BJ (cell line): Measurements from ENCODE around the gene FTH1. TPM values are rescaled to one million over a fixed set of nuclear protein-coding genes. Genes with fewer than 3 reads are reported as not detected.

Experiments used
- CTCF ChIA-PET: fragments of 350-600 bp; formaldehyde crosslinking; extraction: SDS; loops from one replicate; lab custom pipeline; 2021; ENCODE audit warnings: antibody characterized with exemption, inconsistent platforms; lab: Yijun Ruan, JAX
- POLR2A ChIA-PET: fragments of 300-600 bp; sonication (Branson Sonifier 250); formaldehyde crosslinking; extraction: SDS; loops from one replicate; lab custom pipeline; 2021; ENCODE audit warnings: antibody characterized with exemption; lab: Charles Lee
- DNase-seq: peaks from one replicate; pipeline ENCODE4 v3.0.0-alpha.2; 2011; ENCODE audit warnings: low read depth
- H3K27me3 ChIP-seq: 2 replicates; pipeline ENCODE4 v1.6.0; 2011; ENCODE audit warnings: low read length; ENCODE audit not compliant: control insufficient read depth, insufficient read depth
- H3K36me3 ChIP-seq: 2 replicates; pipeline ENCODE4 v1.5.1; 2011; ENCODE audit warnings: low read length; ENCODE audit not compliant: control insufficient read depth, insufficient read depth
- H3K4me3 ChIP-seq: 2 replicates; pipeline ENCODE4 v1.5.1; 2011; ENCODE audit warnings: low read depth, mild to moderate bottlenecking, control low read depth, low read length
- CTCF ChIP-seq: IDR thresholded peaks from 2 replicates; pipeline ENCODE4 v1.5.1; 2011; ENCODE audit warnings: low read depth, mild to moderate bottlenecking, control low read depth, inconsistent platforms, low read length, moderate library complexity; ENCODE audit not compliant: insufficient read depth
- polyA plus RNA-seq: library from polyadenylated mRNA; depleted of rRNA; stranded (reverse); fragments of >200 nt; gene quantifications from 2 replicates; pipeline ENCODE4 v1.2.3, GENCODE V29; 2011

FTH1 gene
- polyA plus RNA-seq, 1 experiment = 1,472 TPM

- DNase-seq = peak; percentile 97
- TF ChIP-seq CTCF = 0 out of 2 replicates have a peak, but pooled peaks have one; percentile 11
- POLR2A ChIA-PET = interaction anchor here (0.7 to 0.9 kb wide), 2 partner anchors 17 to 33 kb away, joined by 3 to 10 read pairs; no protein-coding TSS in a partner anchor
- Histone ChIP-seq H3K27me3 (no peaks in the 10 kb centered on the region), H3K4me3 (no peak overlapping the region), H3K36me3 (no peaks in the 10 kb centered on the region)
- CTCF ChIA-PET = interaction anchor here (0.6 to 5.9 kb wide), 7 partner anchors 16 to 1055 kb away, joined by 3 to 42 read pairs (median 6); no protein-coding TSS in a partner anchor
These were observed 4.0 kb upstream of the FTH1 start for GRCh38 chr11:61971248-61972111.

GRCh38 chr11:61969838-61970662 is 2.6 kb upstream of the FTH1 start:
- CTCF ChIA-PET = interaction anchor here (0.9 to 5.9 kb wide), 3 partner anchors 23 to 112 kb away, joined by 3 to 42 read pairs (median 18); no protein-coding TSS in a partner anchor
- Histone ChIP-seq H3K36me3 (peaks cover 5% of the 10 kb centered on the region), H3K27me3 (no peaks in the 10 kb centered on the region), H3K4me3 (no peak overlapping the region)
- POLR2A ChIA-PET = no interaction called here
- no peak for TF ChIP-seq CTCF
- DNase-seq = peak; percentile 62

GRCh38 chr11:61969391-61969758 is 1.9 kb upstream of the FTH1 start:
- Histone ChIP-seq H3K4me3 (no peak overlapping the region), H3K27me3 (no peaks in the 10 kb centered on the region), H3K36me3 (peaks cover 9% of the 10 kb centered on the region)
- TF ChIP-seq CTCF = no peak
- POLR2A ChIA-PET = no interaction called here
- CTCF ChIA-PET = interaction anchor here (4.2 to 5.9 kb wide), 2 partner anchors 22 to 113 kb away, joined by 18 to 42 read pairs; no protein-coding TSS in a partner anchor
- DNase-seq = no peak

- POLR2A ChIA-PET = interaction anchor here (1.3 kb wide), 1 partner anchor 113 kb away, joined by 7 read pairs; no protein-coding TSS in a partner anchor
- Histone ChIP-seq H3K27me3 (no peaks in the 10 kb centered on the region), H3K4me3 (peak overlapping the region; percentile 83), H3K36me3 (peaks cover 11% of the 10 kb centered on the region)
- CTCF ChIA-PET = interaction anchor here (1.3 to 5.9 kb wide), 4 partner anchors 21 to 113 kb away, joined by 6 to 42 read pairs (median 16); no protein-coding TSS in a partner anchor
- DNase-seq = no peak
- TF ChIP-seq CTCF = no peak
These were observed 1.4 kb upstream of the FTH1 start for GRCh38 chr11:61968758-61969390.
